NCI-H2227 treated with DMSO at 0.1 percent for 48 hours (cell line): ENCODE measurements around the gene CNPPD1.

Source experiments
- DNase-seq: peaks from one replicate; lab custom pipeline; 2025; lab: John Stamatoyannopoulos, UW

Gene CNPPD1

GRCh38 chr2:219176818-219177551 is at the start of gene CNPPD1:
TSS of gene CNPPD1 (minus strand) at chr2:219176925. CDS start at chr2:219176828, 97 bp downstream.
- DNase-seq = peak; percentile 77

- no peak for DNase-seq
Observed at GRCh38 chr2:219225350-219225749, 48.6 kb upstream of the CNPPD1 start.

- no peak for DNase-seq
Observed at GRCh38 chr2:219223831-219224610, 47.3 kb upstream of the CNPPD1 start.

GRCh38 chr2:219221957-219222518 is 45.3 kb upstream of the CNPPD1 start:
- no peak for DNase-seq

- DNase-seq = no peak
Observed at GRCh38 chr2:219220652-219221402, 44.1 kb upstream of the CNPPD1 start.

GRCh38 chr2:219219784-219220532 is 43.2 kb upstream of the CNPPD1 start:
- DNase-seq = no peak

- peak; percentile 96 for DNase-seq
Observed at GRCh38 chr2:219218732-219219701, 42.3 kb upstream of the CNPPD1 start, which contains the start of gene ABCB6. TSS of gene ABCB6 (minus strand) at chr2:219218958. CDS start at chr2:219218673, 285 bp downstream.

GRCh38 chr2:219218217-219218731 is 41.5 kb upstream of the CNPPD1 start:
- peak; percentile 49 for DNase-seq

- DNase-seq = no peak
Observed at GRCh38 chr2:219216535-219216915, 39.8 kb upstream of the CNPPD1 start.

GRCh38 chr2:219215871-219216534 is 39.3 kb upstream of the CNPPD1 start:
- no peak for DNase-seq

- DNase-seq = no peak
Observed at GRCh38 chr2:219214786-219215185, 38.1 kb upstream of the CNPPD1 start.

- no peak for DNase-seq
Observed at GRCh38 chr2:219214141-219214540, 37.4 kb upstream of the CNPPD1 start.

- no peak for DNase-seq
Observed at GRCh38 chr2:219213486-219214071, 36.9 kb upstream of the CNPPD1 start.

GRCh38 chr2:219213026-219213415 is 36.3 kb upstream of the CNPPD1 start:
- DNase-seq = no peak

GRCh38 chr2:219210886-219211362 is 34.2 kb upstream of the CNPPD1 start:
- no peak for DNase-seq

- no peak for DNase-seq
Observed at GRCh38 chr2:219210196-219210885, 33.6 kb upstream of the CNPPD1 start.

- DNase-seq = no peak
Observed at GRCh38 chr2:219209236-219210195, 32.8 kb upstream of the CNPPD1 start.
